Type B pancreatic cell (in vitro differentiated cells): ENCODE results near the gene HCFC1. TPM values are rescaled to one million over a fixed set of nuclear protein-coding genes. Genes with fewer than 3 reads are reported as not detected.

ENCODE experiments used
- DNase-seq: peaks from one replicate; pipeline ENCODE4 v3.0.0; 2021; ENCODE audit warnings: mixed read lengths; ENCODE audit not compliant: unreplicated experiment; ENCODE audit errors: extremely low spot score
- H3K27ac Mint-ChIP-seq: 2 replicates; pipeline ENCODE4 v1.8.0; 2021; ENCODE audit warnings: mild to moderate bottlenecking, mixed read lengths
- H3K27me3 Mint-ChIP-seq: 2 replicates; pipeline ENCODE4 v1.8.0; 2021; ENCODE audit warnings: mixed read lengths
- H3K36me3 Mint-ChIP-seq: 2 replicates; pipeline ENCODE4 v1.8.0; 2021; ENCODE audit warnings: mixed read lengths
- H3K4me1 Mint-ChIP-seq: one replicate; pipeline ENCODE4 v1.8.0; 2021; ENCODE audit warnings: mixed read lengths; ENCODE audit not compliant: unreplicated experiment
- H3K4me3 Mint-ChIP-seq: 2 replicates; pipeline ENCODE4 v1.8.0; 2021; ENCODE audit warnings: mild to moderate bottlenecking, mixed read lengths
- H3K9me3 Mint-ChIP-seq: 2 replicates; pipeline ENCODE4 v1.8.0; 2021; ENCODE audit warnings: mixed read lengths
- CTCF ChIP-seq: fragments of 200-600 bp; sonication (generic); conservative IDR thresholded peaks from 2 replicates; pipeline ENCODE4 v1.5.0; 2021; ENCODE audit warnings: antibody characterized with exemption, mild to moderate bottlenecking
- total RNA-seq: library from RNA; stranded (reverse); gene quantifications from 2 replicates; pipeline ENCODE4 v1.2.1, GENCODE V29; 2021; ENCODE audit warnings: low replicate concordance

HCFC1 gene
- total RNA-seq, 1 donor from 2014 or later, result 98.0 TPM

- peak; percentile 90 for DNase-seq
- Mint-ChIP-seq H3K9me3 (no peaks in the 10 kb centered on the region), H3K27me3 (no peaks in the 10 kb centered on the region), H3K4me1 (peaks cover 8% of the 10 kb centered on the region), H3K27ac (peak overlapping the region; percentile 51), H3K4me3 (no peak overlapping the region), H3K36me3 (peaks cover 7% of the 10 kb centered on the region)
- peak; percentile 99 for TF ChIP-seq CTCF
These were observed 18.2 kb downstream of the HCFC1 start for GRCh38 chrX:153953342-153953830.

GRCh38 chrX:153952373-153953026 lies 19.1 kb downstream of the HCFC1 start:
- Mint-ChIP-seq H3K9me3 (no peaks in the 10 kb centered on the region), H3K4me3 (no peak overlapping the region), H3K27ac (peak overlapping the region; percentile 51), H3K27me3 (no peaks in the 10 kb centered on the region), H3K4me1 (peaks cover 14% of the 10 kb centered on the region), H3K36me3 (peaks cover 9% of the 10 kb centered on the region)
- no peak for TF ChIP-seq CTCF
- DNase-seq, result no peak

GRCh38 chrX:153951683-153952372 lies 19.8 kb downstream of the HCFC1 start:
- no peak for TF ChIP-seq CTCF
- Mint-ChIP-seq H3K36me3 (peaks cover 12% of the 10 kb centered on the region), H3K27me3 (no peaks in the 10 kb centered on the region), H3K9me3 (no peaks in the 10 kb centered on the region), H3K27ac (no peak overlapping the region), H3K4me1 (peaks cover 17% of the 10 kb centered on the region), H3K4me3 (no peak overlapping the region)
- no peak for DNase-seq

GRCh38 chrX:153950127-153950526 lies 21.5 kb downstream of the HCFC1 start:
- no peak for DNase-seq
- peak overlapping the region; percentile 55 for H3K27ac Mint-ChIP-seq
- no peaks in the 10 kb centered on the region for H3K27me3 Mint-ChIP-seq
- peaks cover 17% of the 10 kb centered on the region for H3K4me1 Mint-ChIP-seq
- H3K4me3 Mint-ChIP-seq, result no peak overlapping the region
- H3K36me3 Mint-ChIP-seq, result peaks cover 10% of the 10 kb centered on the region
- TF ChIP-seq CTCF, result no peak
- H3K9me3 Mint-ChIP-seq, result no peaks in the 10 kb centered on the region

- H3K36me3 Mint-ChIP-seq, result peaks cover 8% of the 10 kb centered on the region
- H3K27ac Mint-ChIP-seq, result peak overlapping the region; percentile 75
These were observed 22.5 kb downstream of the HCFC1 start for GRCh38 chrX:153948847-153949805.

More at GRCh38 chrX:153948847-153949805, 22.5 kb downstream of the HCFC1 start:
- DNase-seq, result no peak
- no peaks in the 10 kb centered on the region for H3K9me3 Mint-ChIP-seq
- TF ChIP-seq CTCF, result no peak
- no peaks in the 10 kb centered on the region for H3K27me3 Mint-ChIP-seq
- H3K4me3 Mint-ChIP-seq, result no peak overlapping the region
- H3K4me1 Mint-ChIP-seq, result peaks cover 17% of the 10 kb centered on the region
